ENCODE results near the gene NGEF.
"Not testable (repeated sequence)": the region's sequence is repeated elsewhere in the genome, so short reads cannot be mapped to it uniquely, and the experiment has no call there.

Gene NGEF, protein sequence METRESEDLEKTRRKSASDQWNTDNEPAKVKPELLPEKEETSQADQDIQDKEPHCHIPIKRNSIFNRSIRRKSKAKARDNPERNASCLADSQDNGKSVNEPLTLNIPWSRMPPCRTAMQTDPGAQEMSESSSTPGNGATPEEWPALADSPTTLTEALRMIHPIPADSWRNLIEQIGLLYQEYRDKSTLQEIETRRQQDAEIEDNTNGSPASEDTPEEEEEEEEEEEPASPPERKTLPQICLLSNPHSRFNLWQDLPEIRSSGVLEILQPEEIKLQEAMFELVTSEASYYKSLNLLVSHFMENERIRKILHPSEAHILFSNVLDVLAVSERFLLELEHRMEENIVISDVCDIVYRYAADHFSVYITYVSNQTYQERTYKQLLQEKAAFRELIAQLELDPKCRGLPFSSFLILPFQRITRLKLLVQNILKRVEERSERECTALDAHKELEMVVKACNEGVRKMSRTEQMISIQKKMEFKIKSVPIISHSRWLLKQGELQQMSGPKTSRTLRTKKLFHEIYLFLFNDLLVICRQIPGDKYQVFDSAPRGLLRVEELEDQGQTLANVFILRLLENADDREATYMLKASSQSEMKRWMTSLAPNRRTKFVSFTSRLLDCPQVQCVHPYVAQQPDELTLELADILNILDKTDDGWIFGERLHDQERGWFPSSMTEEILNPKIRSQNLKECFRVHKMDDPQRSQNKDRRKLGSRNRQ

GRCh38 chr2:233013027-233013461 lies at the start of gene NGEF:
NGEF (minus strand) TSS chr2:233013256; CDS start chr2:232974890, 38,366 bp downstream.
- DNase-seq (ENCODE audit: extremely low read depth in 1 of 2, low read depth in 1 of 2), result no peak

DNA sequence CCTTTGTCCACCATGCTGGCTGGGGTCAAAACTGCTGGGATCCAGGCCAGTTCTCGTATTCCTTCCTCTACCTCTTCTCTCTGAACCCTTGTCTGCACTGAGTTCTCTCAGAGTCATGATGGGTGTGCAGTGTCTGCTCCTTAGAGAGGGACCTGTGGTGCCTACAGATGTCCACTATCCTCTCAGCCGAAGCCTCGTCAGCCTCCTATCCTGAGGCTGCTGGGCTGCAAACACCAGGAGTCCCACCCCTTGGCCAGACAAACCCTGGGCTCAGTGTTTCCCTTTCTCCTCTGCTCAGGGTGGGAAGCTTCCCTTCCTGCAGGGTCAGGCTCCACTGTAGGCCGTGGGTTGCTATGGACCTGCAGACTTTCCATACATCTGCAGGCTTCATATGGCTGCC lies 49.4 kb upstream of the NGEF start:
- DNase-seq (ENCODE audit: extremely low read depth in 1 of 2, low read depth in 1 of 2), result no peak

DNA sequence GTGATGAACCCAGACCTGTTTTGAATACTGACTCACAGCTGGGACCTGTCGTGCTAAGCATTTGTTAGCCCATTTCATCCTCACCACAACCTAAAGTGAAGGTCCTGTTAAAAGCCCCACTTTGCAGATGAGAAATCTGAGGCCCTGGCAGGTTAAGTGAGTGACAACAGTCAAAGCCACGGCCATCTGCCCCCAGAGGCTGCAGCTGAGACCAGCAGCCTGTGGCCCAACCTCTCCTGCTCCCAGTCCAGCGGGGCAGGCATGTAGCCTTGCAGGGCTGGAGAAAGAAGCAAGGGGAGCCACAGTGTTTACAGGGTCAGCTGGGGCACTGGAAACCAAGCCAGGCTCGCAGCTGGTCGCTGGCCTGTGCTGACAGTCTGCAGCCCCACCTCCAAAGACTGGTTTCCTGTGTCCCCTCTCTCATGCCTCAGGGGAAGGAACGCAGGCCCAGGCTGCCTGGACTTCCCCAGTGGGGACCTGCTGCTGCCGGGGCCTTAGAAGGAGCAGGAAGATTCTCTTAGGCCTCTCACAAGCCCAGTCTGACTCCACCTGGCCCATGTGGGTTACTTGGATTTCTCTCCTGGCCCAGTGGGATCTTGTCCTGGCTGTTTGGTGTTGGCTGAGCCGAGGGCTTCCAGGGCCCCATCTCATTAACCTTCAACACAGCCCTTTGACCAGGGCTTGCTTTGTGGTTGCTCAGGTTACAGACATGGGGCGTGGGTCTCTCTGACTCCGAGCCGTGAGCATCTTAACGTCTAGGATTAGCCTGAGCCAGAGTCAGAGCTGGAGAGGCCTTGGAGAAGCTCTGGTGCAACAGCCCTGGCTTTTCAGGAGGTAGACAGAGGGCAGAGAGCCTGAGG lies 48.8 kb upstream of the NGEF start:
- no peak for DNase-seq (ENCODE audit: extremely low read depth in 1 of 2, low read depth in 1 of 2)

DNA sequence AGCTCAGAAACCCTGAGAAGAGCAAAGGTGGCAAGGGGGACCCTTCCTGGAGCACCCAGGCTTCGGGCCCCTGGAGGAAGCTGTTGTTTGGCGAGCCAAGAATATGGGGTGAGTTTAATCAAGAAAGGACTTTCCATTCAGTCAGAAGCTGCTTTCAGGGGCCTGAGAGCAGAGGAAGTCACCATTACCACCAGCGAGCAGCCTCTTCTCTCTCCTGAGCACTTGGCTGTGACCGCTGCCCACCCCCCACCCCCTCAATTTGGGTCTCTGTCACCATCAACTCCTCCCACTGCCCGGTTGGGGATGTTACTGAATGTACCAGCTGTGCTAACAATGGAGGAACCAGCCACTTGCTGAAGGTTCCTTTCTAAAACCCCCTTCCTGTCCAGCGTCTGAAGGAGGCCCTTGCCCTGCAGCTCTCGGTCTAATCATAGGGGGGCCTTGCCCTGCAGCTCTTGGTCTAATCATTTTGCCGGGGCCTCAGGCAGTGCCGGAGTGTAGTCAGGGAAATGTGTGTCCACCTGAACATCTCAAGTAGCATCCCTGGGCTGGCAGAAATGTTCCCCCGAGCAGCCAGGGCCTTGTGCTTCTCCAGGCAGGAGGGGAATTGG lies 48.0 kb upstream of the NGEF start:
- no peak for DNase-seq (ENCODE audit: extremely low read depth in 1 of 2, low read depth in 1 of 2)

DNA sequence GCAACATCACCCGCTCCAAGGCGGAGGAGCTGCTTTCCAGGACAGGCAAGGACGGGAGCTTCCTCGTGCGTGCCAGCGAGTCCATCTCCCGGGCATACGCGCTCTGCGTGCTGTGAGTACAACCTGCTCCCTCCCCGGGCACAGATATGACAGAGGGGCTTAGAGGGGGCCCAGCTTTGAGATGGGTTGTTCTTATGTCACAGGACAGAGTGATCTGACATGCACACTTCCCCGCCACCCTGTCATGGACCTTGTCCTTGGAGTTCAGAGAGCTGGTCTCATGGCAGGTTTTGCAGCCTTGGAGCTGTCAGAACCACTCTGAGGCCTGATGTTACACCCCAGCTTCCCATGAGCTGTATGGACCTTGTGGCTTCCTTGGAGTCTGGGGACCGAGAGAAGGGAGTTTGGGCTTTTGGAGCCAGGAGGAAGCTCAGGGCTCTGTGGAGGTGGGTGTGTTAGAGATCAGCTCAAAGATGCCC lies 47.5 kb upstream of the NGEF start:
- DNase-seq (ENCODE audit: extremely low read depth in 1 of 2, low read depth in 1 of 2), result no peak

GRCh38 chr2:233059797-233060500 lies 46.9 kb upstream of the NGEF start, which contains the start of gene INPP5D:
INPP5D (plus strand) TSS chr2:233060342; CDS start chr2:233060479, 137 bp downstream.
- DNase-seq (ENCODE audit: extremely low read depth in 1 of 2, low read depth in 1 of 2), result peak; percentile 42 to 55

DNA sequence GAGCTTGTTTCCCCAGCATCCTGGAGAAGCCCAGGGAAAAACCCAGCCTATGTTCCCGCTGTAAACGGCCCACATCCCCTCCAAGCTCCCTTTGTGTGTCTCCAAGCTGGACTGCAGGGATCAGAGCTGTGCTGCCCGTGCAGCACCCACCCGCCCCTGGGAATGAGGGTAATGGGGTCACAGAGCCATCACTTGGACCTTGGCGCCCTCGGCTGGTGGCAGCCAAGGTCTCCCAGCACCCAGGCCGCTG lies 46.4 kb upstream of the NGEF start:
- DNase-seq (ENCODE audit: extremely low read depth in 1 of 2, low read depth in 1 of 2), result no peak

- no peak for DNase-seq (ENCODE audit: extremely low read depth in 1 of 2, low read depth in 1 of 2)
Measured at GRCh38 chr2:233058717-233059546, 45.9 kb upstream of the NGEF start.

DNA sequence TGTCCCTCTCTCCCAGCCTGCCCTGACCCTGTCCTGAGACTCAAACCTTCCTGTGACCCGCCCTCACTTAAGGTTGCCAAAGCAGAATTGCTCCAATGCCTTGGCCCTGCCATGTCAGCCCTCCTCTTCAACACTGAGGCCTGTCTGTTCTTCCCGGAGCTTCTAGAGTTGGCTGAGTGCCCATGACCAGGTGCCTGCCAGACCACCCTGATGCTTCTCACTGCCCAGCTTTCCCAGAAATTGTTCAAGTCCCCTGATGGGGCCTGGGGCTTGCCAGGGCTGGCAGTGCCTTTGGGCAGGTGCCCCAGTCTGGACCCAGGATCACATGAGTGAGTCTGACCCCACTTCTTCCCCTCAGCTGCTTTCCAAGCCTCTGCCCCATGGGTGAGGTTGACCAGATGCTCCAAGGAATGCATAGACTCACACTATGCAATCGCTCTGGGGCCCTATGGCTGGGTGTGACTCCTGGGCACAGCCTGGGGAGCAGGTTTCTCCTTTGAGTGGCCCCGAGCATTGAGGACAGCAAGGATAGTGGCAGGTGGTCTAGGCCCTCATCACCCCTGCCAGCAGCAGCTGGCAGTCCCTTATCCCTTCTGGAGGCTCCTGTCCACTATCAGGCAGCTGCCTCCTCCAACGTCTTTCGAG lies 44.0 kb upstream of the NGEF start:
- no peak for DNase-seq (ENCODE audit: extremely low read depth in 1 of 2, low read depth in 1 of 2)

DNA sequence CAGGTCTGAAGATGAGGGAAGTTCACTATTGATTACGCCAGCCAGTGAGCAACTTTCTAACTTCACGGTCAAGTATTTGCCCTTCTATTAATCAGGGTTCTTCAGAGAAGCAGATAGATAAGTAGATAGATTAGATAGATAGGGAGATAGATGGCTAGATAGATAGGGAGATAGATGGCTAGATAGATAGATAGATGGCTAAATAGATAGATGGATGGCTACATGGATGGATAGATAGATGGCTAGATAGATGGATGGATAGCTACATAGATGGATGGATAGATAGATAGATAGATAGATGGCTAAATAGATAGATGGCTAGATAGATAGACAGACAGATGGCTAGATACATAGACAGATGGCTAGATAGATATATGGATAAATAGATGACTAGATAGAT lies 42.3 kb upstream of the NGEF start:
- no peak for DNase-seq (ENCODE audit: extremely low read depth in 1 of 2, low read depth in 1 of 2)

GRCh38 chr2:233053928-233054784 lies 41.1 kb upstream of the NGEF start:
- peak; percentile 30 to 57 for DNase-seq (ENCODE audit: extremely low read depth in 1 of 2, low read depth in 1 of 2)

DNA sequence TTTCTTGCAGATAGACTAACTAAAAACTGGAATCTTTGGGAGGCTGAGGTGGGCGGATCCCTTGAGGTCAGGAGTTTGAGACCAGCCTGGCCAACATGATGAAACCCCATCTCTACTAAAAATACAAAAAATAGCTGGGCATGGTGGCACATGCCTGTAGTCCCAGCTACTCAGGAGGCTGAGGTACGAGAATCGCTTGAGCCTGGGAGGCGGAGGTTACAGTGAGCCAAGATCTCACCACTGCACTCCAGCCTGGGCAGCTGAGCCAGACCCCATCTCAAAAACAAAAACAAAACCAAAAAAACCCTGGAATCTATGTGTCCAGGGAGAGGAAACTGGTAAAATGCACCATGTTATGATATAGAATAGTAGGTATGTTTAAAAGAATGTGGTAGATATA lies 39.5 kb upstream of the NGEF start:
- DNase-seq (ENCODE audit: extremely low read depth in 1 of 2, low read depth in 1 of 2), result not testable (repeated sequence)

DNA sequence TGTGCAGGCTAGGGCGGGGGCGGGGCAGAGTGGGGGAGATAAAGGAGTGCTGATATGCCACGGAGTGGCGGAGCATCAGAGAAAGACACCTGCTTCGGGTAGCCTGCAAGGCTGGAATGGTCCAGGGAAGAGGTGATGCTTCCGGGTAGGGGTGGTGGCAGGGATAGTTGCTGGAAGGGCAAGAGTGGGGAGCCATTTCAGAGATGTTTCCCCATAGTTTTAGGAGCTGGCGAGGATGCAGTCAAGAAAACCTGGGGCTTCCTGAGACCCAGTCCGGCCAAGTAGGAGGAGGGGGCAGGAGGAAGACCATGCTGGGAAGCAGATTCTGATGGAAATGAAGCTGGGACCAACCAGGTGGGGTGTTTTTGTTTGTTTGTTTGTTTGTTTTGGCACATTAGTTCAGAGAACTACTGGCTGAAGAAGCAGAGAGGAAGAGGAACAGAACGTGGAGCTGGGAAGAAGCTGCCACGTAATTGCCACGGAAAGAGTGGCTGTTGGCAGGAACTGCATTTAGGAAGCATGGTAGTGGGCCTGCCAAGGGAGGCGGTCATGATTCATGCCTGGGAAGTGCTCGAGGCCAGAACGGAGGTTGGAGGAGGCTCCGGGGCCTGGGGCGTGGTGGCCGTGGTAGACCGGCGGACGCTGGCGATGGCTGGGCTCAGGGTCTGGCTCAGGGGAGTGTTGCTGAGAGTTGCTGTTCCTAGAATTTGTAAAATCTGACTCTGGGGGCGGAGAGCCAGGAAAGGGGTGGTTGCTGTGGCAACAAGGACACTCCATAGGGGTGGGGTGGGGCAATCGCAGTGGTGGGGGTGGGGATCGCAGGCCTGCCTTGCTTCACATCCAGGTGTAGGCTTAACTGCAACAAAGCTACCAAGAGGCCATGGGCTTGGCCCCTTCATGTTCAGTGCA lies 38.4 kb upstream of the NGEF start:
- DNase-seq (ENCODE audit: extremely low read depth in 1 of 2, low read depth in 1 of 2), result no peak

DNA sequence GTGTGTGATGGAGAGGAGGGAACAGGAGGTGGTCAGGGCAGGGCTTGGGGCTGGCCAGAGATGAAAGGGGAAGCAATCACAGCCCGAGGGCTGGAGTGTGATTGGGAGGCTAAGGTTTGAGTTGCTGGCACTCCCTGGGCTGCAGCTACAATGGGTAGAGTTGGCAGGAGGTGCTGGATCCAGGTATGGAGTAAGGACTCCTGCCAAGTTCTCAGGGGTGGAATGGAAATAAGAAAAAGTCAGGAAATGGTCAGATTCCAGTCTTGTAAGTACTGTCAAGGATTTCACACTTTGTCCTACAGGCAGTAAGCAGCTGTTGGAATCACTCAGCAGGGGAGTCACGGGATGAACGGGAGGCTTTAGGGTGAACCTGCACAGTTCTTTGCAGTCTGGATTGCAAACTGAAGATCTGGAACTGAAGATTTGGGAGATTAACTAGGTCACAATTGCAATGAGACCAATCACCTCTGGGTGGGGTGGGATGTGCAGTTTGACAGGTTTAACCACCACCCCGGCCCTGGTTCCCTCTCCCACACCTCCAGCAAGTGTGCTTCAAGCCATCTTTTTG lies 36.2 kb upstream of the NGEF start:
- no peak for DNase-seq (ENCODE audit: extremely low read depth in 1 of 2, low read depth in 1 of 2)

DNA sequence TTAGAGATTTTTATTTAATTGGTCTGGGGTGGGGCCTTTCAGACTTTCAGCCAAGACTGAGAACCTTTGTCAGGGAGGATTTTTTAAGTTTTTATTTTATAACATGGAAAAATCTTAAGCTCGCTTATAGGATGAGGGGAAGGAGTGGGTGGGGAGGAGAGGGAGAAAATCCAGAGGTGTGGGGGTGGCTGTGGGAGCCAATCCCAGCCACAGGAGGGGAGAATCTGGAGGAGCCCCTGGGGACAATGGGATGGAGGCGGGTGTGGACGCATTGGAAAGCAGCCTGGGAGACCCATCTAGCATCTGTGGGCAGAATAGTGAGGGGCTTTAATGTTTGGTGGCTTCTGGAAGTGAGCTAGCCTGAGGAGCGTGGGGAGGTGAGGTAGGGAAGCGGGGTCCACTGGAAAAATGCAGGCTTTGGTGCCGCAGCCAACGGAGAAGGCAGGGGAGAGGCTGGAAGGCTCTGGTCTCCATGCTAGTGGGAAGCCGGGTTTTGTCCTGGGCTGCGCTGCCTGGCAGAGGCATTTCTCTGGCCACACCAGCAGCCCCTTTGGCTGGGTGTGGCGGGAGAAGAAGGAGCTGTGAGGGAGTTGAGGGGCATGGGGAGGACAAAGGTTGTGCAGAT lies 35.6 kb upstream of the NGEF start:
- no peak for DNase-seq (ENCODE audit: extremely low read depth in 1 of 2, low read depth in 1 of 2)

DNA sequence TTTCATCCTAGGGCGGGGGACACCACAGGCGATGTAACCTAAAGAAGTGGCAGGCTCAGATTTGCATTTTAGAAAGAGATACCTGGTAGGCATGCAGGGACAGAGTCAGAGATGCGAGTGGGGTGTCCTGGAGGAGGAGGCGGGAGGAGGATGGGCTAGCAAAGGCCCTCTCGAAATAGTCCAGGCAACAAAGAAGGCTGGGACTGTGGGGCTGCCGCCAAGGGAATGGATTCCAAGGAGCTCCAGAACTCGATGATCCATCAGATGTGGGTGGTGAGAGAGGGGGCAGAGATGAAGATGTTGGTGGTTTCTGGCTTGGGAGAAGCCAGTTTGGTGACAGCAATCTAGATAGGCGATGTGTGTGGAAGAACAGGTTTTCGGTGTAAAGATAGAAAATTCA lies 34.6 kb upstream of the NGEF start:
- DNase-seq (ENCODE audit: extremely low read depth in 1 of 2, low read depth in 1 of 2), result no peak
